Measurements from ENCODE around the gene DLGAP4.

DLGAP4 gene

DNA sequence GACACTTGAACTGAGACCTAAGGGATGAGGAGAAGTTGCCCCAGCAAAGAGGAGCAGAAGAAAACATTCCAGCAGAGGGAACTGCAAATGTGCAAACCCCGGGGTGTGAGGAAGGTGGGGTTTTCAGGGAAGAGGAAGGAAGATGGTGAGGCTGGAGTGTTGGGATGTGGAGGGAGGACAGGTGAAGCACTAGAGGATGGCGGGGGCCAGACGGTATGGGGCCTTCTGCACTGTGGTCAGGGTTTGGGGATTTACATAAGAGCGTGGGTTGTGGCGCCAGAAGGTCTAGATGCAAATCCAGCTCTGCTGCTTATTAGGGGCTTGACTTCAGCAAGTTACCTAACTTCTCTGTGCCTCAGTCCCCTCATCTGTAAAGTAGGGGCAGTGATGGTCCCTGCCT, 16.0 kb downstream of the DLGAP4 start:
- no peak for DNase-seq (ENCODE audit: low read depth)

DNA sequence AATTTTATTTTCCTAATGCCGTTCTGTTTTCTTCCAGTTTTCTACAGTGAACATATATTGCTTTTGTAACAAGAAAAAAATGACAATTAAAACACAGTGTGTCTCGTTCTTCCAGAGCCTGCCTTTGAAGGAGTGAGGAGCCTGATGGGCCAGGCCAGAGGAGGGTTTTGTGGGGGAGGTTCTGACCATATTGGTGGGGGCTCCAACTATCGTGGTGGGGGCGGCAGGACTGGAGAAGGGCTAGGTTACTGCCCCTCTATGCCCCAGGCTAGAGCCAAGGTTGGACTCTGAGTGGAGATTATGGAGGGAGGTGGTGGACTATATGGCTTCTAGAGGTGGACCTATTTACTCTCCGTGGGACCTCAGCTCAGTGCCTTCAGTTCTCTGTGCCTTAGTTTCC, 24.0 kb downstream of the DLGAP4 start:
- DNase-seq (ENCODE audit: low read depth), result no peak

DNA sequence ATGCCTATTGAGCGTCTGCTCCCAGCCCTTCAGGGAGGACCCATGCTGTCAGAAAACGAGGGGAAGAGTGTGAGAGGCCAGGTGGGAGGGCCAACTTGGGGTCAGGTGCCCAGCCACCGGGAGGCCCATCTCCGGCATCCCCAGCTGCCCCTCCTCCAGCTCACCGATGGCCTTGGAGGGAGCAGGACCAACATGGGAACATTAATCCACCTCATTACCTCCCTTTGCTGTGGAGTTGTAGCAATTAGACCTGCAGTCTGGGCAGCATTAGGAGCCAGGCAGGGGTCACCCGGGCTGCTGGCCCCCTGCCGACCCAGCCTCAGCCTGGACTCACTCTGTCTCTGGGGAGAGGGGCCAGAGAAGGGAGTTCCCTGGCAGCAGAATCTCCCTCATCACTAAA, 25.1 kb downstream of the DLGAP4 start:
- no peak for DNase-seq (ENCODE audit: low read depth)

DNA sequence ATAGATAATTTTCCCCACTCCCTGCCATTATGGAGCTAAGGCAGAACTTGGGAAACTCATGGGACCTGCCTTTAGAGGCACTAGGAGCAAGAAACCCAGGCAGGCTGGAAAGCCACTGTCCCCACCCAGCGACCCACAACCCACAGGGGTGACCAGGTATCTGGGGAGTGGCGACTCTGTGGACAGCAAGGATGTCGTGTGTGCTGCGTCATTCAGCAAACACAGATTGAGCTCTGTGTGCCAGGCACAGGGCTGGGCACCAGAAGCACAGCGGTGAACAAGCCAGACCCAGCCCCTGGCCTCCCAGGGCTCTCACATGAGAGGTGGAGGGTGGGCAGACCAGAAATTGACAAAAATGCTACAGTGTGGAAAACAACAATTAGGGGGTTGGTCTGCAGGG, 27.7 kb downstream of the DLGAP4 start:
- no peak for DNase-seq (ENCODE audit: low read depth)

DNA sequence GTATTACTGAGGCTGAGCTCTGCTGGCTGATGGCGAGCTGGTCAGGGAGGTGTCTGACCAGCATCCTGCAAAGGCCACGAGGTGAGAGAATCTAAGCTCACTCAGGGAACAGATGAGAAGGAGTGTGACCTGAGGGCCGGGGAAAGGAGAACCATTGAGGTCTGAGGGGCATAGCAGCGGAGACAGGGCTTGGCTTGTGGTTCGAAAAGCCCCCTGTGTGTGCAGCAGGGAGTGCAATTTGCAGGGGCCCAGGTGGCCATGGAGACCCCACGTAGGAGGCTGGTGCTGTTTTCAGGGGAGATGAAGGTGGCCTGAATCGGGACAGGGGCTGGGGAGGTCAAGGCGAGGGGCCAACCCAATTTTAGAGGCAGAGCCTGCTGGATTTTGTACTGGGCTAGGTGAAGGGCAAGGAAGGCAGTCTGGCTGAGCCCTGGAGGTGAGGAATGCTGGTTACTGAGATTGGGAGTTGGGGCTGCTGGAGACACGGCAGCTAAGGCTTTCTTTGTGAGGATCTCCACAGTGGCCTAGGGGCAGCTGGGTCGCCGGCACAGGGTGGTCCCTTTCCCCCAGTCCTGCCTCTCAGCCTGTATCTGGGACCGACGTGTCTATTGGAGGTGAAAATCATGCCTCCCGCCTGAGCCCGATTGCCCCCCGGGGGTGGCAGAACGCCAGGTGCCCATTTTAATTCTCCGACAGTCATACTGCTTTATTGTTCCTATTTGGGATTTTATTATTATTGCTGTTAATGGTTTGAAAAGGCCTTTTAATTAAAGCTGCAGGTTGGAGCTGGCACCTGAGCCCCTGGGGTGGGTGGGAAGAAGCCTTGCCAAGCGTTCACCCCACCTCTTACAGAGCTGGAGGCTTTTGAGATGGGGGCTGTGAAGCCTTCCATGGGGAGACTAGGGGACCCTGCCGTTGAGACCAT, 28.4 kb downstream of the DLGAP4 start:
- no peak for DNase-seq (ENCODE audit: low read depth)

DNA sequence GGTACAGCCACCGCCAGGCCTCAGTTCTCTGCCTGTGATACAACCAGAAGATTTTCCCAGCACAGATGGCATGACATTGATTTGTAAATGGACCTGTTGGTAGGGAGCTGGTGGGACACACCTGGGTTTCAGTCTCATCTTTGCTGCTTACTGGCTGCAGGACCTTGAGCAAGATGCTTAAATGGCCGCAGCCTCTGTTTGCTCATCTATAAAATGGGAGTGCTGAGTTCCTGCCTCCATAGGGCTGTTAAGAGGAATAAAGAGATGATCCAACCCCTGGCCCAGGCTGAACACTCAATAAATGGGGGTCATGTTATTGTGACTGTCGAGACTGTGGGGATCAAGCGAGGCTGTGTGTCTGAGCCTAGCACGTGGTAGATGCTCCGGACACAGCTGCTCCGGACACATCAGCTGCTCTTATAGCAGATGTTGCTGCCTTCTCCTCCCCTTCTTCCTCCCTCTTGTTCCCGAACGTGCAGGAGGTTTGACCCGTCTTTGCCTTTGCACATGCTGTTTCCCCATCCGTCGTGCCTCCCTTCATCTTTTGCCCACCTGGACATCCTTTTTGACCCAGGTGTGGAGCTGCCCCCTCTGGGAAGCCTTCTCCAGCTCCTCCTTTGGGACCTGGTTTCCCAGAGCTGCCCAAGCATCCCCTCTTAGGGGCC, 29.2 kb downstream of the DLGAP4 start:
- no peak for DNase-seq (ENCODE audit: low read depth)

GRCh38 chr20:36336204-36336603, 30.1 kb downstream of the DLGAP4 start:
- DNase-seq (ENCODE audit: low read depth), result no peak

DNA sequence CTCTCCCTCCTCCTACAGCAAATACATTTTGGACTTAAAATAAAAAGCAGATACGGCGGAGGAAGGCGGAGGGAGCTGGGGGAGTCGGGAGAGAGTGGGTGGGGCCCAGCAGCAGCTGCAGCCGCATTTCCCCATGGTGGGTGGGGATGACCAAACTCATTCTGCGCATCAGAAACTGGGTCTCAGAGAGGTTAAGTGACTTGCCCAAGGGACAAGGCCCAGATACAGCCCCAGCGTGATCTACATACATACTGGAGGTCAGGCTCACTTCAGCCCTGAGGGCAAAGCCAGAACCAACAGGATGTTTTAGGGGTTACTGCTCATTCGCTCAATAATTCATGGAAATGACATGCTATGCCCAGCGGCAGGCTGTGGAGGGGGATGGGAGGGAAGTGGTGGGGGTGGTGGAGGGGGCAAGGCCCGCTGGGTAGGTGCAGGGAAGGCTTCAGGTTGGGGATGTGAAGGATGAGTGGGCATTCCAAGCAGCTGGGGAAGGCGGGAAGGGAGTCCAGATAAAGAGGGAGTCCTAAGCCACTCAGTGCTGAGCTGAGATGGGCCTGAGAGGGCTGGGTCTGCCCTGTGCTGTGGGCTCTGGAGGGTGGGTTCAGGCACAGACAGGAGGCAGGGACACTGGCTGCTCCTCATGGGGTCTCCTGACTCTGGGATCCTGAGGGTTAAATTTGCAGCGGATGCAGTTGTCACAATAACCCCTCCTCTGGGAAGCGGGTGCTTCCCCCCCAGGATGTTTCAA, 31.0 kb downstream of the DLGAP4 start:
- DNase-seq (ENCODE audit: low read depth), result no peak

GRCh38 chr20:36337886-36338285, 31.7 kb downstream of the DLGAP4 start:
- no peak for DNase-seq (ENCODE audit: low read depth)

- no peak for DNase-seq (ENCODE audit: low read depth)
Measured at GRCh38 chr20:36339646-36340592, 33.8 kb downstream of the DLGAP4 start.

- DNase-seq (ENCODE audit: low read depth), result no peak
Measured at GRCh38 chr20:36340593-36340990, 34.5 kb downstream of the DLGAP4 start.

DNA sequence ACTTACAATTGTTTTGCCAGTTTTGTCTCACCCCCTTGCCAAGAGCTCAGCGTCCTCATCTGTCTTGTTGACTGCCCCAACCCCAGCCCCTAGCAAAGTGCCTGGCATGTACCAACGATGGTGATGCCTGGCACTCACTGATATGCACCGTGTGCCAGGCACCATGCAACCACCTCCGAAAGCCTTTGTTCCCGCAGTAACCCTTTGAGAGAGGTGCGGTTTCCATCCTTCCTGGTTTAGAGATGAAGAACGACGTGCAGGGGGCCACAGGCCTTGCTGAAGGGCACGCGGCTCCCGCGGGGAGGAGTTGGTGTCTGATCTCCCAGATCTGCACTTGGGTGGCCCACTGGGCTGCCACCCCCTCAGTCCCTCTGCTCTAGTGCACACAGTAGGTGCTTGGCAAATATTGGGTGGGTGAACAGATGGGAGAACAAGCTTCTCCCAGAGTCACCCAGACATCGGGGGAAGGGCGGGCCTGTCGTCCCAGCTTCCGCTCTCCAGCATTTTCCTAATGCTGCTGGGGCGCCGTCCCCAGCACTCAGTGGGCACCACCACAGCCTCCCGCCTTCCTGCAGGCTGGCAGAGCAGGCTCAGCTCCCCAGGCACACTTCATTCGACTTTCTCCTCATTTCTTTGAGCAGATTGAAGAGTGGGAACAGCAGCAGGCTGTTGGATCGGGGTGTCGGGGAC, 35.3 kb downstream of the DLGAP4 start:
- no peak for DNase-seq (ENCODE audit: low read depth)

DNA sequence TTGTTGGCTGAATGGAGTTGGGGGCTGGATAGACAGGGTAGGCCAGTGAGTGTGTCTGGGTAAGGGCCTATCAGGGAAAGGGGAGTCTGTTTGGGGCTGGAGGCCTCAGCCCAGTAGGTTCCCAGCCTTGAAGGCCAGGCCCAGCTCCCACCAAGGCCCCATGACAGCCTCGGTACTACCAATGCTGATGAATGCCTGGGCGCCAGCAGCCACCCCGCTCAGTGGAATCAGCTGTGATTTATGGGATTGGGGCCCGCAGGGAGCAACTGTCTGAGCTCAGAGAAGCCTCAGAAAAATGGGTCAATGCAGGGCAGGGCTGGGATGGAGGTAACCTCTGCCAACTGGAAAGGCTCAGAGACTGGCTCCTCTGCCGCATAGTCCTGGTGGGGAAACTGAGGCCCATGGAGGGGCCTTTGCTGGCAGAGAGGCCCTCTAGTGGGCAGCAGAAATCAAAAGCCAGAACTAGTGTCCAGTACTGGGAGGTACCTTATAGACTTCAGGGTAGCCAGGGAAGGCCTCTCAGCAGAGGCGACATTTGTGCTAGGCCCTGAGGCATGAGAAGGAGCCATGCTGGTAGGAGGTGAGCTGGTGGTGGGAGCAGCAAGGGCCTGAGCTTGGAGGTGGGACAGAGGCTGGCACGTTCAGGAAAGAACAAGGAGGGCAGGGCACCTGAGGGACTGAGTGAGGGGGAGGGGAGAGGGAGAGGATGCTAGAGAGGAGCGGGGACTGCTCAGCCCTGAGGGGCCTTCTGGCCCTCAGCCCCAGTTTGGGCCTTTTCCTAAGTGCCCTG, 36.4 kb downstream of the DLGAP4 start:
- no peak for DNase-seq (ENCODE audit: low read depth)

DNA sequence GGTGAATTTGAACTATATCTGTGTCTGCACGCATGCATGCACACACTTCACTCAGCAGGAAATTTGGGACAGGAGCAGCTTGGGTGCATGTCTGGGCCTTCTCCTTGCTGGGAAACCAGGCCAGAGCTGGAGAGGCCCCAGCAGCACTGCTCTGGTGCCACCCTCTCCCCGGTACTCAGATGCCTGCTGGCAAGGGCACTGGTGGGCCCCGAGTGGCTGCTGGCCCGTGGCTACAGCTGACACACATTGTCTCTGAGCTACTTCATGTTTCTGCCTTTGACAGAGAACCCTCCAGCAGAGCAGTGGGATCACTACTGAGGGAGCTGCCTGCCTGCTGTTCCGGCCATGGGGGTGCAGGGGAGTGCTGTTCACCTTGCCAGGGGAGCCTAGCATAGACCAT, 37.5 kb downstream of the DLGAP4 start:
- no peak for DNase-seq (ENCODE audit: low read depth)

GRCh38 chr20:36344517-36345132, 38.5 kb downstream of the DLGAP4 start:
- no peak for DNase-seq (ENCODE audit: low read depth)

DNA sequence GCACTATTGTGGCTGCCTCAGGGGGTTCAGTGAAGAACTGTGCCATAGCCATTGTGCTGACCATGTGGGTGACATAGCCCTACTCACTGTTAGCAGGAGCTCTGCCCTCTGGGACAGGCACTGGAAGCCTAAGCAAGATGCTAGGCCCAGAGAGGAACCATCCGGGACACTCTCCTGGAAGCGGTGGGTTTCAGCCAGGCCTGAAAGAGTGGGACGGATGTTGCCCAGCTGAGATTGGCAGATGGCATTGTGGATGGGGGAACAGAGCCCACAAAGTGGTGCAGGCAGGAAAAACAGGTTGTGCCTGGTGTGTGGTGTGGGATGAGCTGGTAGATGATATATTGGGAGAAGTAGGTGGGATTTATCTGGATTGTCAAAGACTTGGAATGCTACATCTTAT, 40.1 kb downstream of the DLGAP4 start:
- no peak for DNase-seq (ENCODE audit: low read depth)

DNA sequence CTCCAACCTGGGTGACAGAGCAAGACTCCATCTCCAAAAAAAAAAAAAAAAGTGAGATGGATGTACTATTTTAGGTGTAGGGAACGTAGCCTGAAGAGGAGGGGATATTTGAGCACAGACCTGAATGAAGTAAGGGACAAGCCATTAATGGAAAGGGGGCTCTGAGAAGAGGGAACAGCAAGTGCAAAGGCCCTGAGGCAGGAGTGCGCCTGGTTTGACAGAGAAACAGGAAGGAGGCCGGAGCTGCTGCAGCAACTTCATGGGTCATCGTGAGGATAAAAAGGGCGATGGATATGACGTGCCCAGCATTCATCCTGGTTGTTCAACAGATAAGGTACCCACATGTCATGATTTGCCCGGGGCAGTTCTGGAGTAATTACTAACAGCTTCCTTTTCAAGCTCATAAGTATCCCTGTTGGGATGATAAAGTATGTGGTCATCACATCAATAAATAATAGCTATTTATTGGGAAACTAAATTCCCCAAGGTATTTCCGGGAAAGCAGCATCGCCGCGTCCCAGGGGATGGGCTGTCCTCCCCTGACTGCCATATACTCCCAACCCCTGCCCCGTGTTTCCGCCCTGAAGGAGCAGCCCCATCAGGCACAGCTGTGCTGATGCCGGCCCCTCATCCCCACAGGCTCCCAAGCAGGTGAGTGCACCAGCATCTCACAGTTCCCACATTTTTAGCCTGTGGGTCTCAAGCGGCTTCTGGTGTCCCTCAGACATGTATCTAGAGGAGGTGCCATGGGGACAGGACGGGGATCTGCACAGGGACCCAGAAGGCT, 43.4 kb downstream of the DLGAP4 start:
- DNase-seq (ENCODE audit: low read depth), result no peak

DNA sequence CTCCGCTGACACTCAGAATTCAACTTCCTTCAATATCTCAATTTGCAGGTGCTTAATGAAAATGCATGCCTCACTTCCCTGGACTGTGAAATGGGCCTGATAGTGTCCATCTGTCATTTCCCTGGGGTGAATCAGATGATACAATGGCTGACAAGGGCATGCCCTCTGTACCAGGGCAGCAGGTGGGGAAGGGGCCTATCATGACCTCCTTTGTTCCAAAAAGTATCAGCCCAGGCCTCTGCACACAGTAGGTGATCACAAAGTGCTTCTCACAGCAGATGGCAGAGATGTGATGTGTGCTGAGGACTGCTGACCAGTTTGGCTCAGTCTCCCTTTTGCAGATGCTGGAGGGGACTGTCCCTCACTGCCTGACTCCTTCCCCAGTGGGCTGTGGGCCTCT, 44.3 kb downstream of the DLGAP4 start:
- no peak for DNase-seq (ENCODE audit: low read depth)

- DNase-seq (ENCODE audit: low read depth), result no peak
Measured at GRCh38 chr20:36351937-36352336, 45.8 kb downstream of the DLGAP4 start.
